HG03159 (cell line): ENCODE data around the gene PRKAB2.
"Not testable (repeated sequence)": the region's sequence is repeated elsewhere in the genome, so short reads cannot be mapped to it uniquely, and the experiment has no call there.

ENCODE experiments used
- ATAC-seq: cut with Tn5 transposase; IDR thresholded peaks from one replicate; pipeline ENCODE4 v1.9.1; 2021; ENCODE audit warnings: mild to moderate bottlenecking, moderate library complexity; ENCODE audit not compliant: unreplicated experiment

Gene PRKAB2

DNA sequence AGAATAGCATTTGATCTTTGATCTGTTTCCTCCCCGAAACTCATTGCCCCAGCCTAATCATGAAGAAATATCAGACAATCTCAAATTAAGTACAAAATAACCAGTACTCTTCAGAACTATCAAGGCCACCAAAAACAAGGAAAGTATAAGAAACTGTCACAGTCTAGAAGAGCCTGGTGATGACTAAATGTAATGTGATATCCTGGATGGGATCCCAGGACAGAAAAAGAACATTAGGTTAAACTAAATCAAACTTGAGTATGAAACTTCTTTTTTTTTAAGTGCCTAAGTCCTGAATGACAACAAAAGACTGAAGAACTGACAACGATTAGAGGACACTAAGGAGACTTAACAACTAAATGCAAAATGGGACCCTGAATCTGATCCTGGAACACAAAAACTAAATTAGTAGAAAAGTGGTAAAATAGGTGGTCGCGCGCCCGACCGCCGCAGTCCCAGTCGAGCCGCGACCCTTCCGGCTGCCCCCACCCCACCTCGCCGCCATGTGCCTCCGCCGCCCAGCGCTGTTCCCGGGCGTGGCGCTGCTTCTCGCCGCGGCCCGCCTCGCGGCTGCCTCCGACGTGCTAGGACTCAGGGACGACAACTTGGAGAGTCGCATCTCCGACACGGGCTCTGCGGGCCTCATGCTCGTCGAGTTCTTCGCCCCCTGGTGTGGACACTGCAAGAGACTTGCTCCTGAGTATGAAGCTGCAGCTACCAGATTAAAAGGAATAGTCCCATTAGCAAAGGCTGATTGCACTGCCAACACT lies 5.5 kb upstream of the PRKAB2 start:
- ATAC-seq, result no peak

DNA sequence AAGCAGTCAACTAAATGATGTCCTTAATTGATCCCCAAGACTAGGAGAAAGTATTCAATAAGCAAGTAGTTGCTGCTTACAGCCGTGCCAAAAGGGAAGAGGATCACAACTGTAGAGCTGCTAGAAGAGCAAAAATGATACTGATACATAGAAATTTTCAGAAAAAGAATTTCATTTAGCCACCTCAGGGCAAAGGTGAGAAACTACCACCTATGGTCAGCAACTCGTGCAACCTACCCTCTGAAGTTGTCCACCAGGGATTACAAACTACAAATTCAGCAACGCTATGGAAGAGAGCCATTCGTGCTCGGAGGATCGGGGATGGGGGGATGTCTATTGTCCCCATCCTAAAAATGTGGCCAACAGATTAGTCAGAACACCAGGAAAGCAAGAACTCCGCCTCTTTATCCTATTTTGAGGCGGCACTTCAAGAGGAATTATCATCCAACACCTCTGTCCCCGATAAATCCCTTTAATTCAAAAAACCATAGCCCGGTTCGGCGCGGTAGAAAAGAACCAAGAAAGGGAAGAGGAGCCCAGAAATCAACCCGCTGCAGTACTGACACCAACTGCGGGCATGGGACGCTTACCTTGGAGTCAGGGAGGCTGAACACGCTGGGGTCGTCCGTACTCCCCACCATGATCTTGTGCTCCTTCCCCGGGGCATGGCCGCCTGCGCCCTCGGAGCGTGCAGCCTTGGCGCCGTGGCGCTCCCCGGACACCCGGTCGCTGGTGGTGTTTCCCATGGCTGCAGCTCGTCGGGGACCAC lies 687 bp downstream of the PRKAB2 start:
- ATAC-seq, result no peak

DNA sequence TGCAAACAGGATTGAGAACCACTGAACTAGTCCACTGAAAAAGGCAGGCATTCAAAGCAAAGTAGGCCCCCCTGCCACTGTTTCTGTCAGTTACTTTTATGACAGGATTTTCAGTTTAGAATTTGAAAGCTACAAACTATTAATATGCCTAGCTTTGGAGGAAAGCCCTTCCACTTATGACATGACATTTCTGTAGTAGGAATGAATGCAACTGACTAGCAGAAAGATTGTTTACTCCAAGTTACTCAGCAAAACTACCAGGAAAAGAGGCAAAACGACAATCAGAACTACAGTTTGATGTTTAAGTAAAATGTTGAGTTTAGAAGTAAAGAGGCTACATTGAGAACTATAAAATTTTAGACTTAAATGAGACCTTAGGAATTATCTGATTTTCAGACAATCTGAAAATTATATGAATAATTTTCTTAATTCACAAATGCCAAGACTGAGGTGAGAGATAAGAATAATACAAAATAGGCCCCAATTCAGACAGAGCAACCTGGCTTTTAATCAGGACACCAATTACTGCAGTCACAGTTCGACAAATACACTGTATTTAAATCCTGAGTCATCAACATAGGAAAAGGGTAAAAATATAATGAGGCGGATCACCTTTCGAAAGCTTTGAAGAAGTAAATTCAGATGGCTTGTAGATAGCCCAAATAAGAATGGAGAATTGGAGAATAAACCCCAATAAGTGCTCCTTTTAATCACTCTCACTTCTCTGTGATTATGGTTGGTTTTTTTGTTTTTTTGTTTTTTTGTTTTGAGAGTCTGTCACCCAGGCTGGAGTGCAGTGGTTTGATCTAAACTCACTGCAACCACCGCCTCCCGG lies 2.2 kb downstream of the PRKAB2 start:
- no peak for ATAC-seq

DNA sequence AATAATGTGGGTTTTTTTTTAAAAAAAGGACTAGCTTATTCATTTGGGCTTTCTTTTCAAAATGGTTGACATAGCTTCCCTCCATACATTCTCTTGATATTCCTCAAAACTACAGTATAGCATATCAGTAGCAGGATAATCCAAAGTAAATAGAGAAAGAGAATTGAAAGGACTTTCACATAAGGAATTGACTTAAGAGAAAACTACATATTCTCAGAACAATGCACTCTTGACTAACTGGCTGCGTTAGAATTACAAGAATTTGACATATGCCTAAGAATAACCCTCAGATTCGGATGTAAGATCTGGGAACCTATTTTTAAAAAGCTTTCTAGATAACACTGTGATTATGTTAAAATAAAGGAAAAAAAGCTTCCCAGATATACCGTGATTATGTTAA lies 3.1 kb downstream of the PRKAB2 start:
- ATAC-seq, result no peak

GRCh38 chr1:147168626-147169058 lies 3.6 kb downstream of the PRKAB2 start:
- no peak for ATAC-seq

DNA sequence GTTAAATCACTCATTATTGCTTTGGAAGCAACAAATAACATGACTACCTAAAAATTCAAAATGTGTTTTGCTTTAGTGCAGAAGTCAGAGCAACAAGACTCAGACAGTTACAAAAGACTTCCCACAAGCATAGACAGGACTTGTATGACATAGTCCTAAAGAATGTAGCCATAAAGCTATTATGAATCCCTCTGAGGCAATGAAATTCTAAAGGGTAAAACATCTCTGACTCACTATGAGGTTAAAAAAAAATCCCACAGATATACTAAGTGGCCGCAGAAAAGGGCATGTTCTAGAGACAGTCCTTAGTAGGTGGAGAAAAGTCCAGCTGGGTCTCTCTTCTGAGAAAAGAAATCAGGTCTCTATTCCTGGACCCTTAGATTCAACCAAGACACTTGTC lies 4.9 kb downstream of the PRKAB2 start:
- ATAC-seq, result no peak

GRCh38 chr1:147163019-147163418 lies 9.3 kb downstream of the PRKAB2 start:
- ATAC-seq, result no peak

DNA sequence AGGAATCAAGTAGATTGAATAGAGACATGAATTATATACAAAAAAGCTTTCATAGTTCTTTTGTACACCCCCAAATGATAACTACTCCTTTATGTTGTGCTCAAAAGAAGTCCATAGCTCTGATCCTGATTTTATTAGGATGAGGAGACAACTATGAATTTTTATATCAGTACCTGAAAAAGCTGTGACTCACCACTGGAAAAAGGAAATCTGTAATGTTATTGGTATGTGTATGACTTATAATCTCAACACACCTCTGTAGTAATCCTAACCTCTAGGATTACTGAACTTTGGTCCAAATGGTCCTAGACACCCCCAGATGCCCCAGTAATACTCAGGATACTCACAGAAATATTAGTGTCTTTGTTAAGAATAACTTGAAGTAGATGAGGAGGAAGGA lies 10.2 kb downstream of the PRKAB2 start:
- ATAC-seq, result no peak

GRCh38 chr1:147157116-147157515 lies 15.2 kb downstream of the PRKAB2 start:
- ATAC-seq, result not testable (repeated sequence)

GRCh38 chr1:147156642-147157041 lies 15.6 kb downstream of the PRKAB2 start:
- no peak for ATAC-seq

DNA sequence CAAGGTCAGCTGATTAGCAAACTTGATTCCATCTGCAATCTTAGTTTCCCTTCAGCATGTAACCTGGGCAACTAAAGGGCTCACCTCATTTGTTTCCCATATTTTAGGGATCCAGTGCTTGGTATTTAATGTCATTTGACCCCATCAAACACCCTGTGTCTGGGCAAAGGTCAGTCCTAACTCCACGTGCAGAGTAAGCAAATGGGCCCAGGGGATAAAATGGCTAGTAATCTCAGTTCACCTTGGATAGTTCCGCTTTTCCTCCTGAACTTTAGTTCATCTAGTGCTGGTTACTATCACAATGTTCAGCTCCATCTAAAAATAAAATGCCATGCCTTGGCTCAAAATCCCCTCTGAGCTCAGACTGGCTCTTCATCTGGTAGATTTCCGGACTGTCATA lies 19.5 kb downstream of the PRKAB2 start:
- ATAC-seq, result no peak

DNA sequence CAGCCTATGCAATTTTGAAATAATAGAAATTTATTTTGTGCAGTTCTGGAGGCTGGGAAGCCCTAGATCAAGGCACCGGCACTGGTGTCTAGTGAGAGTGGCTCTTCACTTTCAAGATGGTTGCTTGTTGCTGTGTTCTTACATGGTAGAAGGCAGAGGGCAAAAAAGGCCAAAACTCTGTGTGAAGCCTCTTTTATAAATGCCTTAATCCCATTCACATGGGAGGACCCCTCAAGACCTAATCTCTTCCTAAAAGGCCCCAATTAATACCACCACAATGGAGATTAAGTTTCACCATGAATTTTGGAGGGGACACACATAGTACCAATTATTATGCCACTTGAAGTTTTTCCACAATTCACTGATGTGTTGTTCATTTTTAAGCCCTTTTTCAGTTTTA lies 21.0 kb downstream of the PRKAB2 start:
- ATAC-seq, result no peak

DNA sequence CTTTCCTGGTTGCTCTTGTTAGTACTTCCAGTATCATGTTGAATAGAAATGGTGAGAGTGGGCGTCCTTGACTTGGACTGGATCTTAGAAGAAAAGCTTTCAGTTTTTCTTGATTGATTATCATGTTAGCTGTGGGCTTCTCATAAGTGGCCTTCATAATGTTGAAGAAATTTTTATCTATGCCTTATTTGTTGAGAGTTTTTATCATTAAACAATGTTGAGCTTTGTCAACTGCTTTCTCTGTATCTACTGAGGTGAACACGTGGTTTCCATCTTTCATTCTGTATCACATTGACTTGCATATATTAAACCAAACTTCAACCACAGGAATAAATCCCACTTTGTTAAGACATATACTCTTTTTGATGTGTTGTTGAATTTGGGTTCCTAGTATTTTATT lies 29.4 kb downstream of the PRKAB2 start:
- no peak for ATAC-seq

DNA sequence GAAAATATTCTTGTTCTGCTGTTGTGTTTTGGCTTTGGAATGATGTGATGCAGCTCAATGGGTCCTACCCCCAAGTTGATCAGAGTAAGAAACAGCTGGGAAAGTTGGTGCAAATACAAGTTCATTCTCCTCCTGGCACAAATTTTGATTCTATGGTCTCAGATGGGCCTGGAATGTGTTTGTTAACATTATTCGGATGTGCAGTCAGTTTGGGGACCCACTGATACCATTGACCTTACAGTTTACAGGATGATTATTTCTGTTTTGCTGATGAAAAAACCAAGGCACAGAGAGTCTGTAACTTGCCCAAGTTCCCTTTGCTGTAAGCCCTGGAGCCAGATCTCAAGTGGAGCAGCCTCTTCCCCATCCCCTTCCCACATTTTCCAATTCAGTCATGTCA lies 41.5 kb downstream of the PRKAB2 start:
- ATAC-seq, result not testable (repeated sequence)

DNA sequence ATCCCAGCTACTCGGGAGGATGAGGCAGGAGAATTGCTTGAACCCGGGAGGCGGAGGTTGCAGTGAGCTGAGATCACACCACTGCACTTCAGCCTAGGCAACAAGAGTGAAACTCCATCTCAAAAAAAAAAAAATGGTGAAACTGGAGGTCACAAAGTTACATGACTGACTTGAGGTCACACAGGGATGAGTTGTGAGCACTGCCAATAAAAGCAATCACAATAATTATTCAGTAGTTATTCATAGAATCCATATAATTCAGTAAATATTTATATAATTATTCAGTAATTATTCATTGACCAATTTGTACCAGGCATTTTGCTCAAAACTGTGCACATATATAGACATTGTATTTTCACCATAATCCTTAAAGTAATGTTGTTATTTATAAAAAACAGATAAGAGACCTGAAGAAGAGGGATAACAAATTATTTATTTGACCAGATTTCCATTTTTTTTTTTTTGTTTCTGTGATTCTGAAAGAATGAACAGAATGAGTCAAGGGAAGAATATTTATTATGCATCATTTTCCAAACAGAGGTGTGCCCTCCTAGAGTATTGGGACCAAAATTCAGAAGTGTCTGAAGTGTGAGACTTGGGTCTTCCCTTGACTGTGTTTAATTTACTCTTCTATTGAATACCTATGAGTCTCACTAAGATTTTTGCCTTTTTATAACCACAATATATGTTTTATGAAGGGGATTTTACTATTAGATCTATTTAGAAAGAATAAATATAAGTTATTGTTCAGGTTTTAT lies 43.0 kb downstream of the PRKAB2 start:
- no peak for ATAC-seq

- no peak for ATAC-seq
Measured at GRCh38 chr1:147124266-147124665, 48.0 kb downstream of the PRKAB2 start.

GRCh38 chr1:147117109-147117508 lies 55.2 kb downstream of the PRKAB2 start:
- no peak for ATAC-seq

DNA sequence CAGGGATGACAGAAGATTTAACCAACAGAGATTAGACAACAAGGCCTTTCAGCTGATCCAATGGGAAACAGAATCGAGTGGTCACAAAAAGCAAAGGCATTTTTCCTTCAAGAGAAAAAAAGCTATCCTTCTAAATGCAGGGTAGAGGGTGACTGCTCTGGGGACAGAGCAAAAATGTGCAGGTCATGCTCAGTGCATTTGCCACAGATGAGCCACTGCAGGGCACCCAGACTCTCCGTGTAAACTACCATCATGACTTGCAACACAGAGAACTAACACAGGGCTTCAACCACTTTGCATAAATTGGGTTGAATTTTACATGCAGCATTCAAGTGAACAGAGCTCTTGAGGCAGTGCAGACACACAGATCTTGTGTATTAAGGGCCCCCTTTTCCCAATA lies 56.8 kb downstream of the PRKAB2 start:
- ATAC-seq, result no peak

DNA sequence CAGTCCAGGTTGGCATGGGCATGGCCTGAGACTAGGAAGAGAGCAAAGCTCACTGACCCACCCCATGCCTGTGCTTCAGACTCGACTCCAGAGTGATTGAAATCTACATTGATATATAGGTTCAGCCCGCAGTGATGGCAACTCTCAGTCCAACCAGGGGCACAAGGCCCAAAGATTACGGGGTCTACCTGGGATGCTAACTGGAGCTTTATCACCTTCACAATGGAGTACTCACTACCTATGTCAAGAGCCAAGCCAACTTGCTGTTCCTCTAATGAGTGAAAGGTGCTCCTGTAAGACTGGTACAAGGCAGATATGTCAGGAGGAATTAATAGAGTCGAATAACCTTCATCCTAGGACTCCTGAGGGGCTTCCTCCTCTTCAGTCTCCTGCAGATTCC lies 57.2 kb downstream of the PRKAB2 start:
- not testable (repeated sequence) for ATAC-seq

- ATAC-seq, result not testable (repeated sequence)
Measured at GRCh38 chr1:147114353-147114752, 57.9 kb downstream of the PRKAB2 start.
